Endothelial cell of umbilical vein (primary cell): ENCODE measurements around the gene LRP1B. TPM values are rescaled to one million over a fixed set of nuclear protein-coding genes. Genes with fewer than 3 reads are reported as not detected.

Experiments
- BruUV-seq: library from RNA; stranded (reverse); fragments of 400-500 nt; replicated peaks from 2 replicates; lab custom pipeline; 2021; lab: Mats Ljungman, UMichigan
- CTCF ChIA-PET: fragments of 300-600, 350-600 bp; sonication (Branson Sonifier 250); formaldehyde crosslinking; loops from one replicate; lab custom pipeline; 2021; ENCODE audit warnings: antibody characterized with exemption, inconsistent platforms; lab: Charles Lee
- POLR2A ChIA-PET: fragments of 300-600, 350-600 bp; sonication (Branson Sonifier 250); formaldehyde crosslinking; loops from one replicate; lab custom pipeline; 2021; ENCODE audit warnings: antibody characterized with exemption, inconsistent platforms; lab: Charles Lee
- DNase-seq: peaks from one replicate; pipeline ENCODE4 v3.0.0-alpha.2; 2011; ENCODE audit warnings: low read depth, low spot score
- FAIRE-seq: peaks from 2 replicates; lab custom pipeline; 2011; peaks lifted over from hg19 to GRCh38; lab: Jason Lieb, UNC
- H2AFZ ChIP-seq: 2 replicates; pipeline ENCODE4 v1.6.0; 2012; ENCODE audit warnings: low read depth, low read length, control low read depth, inconsistent platforms
- H3K27ac ChIP-seq: 2 replicates; pipeline ENCODE4 v1.5.1; 2011; ENCODE audit warnings: low read depth, mild to moderate bottlenecking, control low read depth, low read length, moderate library complexity; ENCODE audit not compliant: insufficient read depth
- H3K27me3 ChIP-seq, 2 experiments: 2 replicates each; pipeline versions ENCODE4 v1.6.0 to v1.6.1; 2011; ENCODE audit warnings: low read length in 2 of 2, mixed read lengths in 1 of 2; ENCODE audit not compliant: control insufficient read depth in 2 of 2, insufficient read depth in 2 of 2
- H3K36me3 ChIP-seq, 2 experiments: 2 replicates in 1 of 2; 3 replicates in 1 of 2; pipeline ENCODE4 v1.5.1; 2011; ENCODE audit warnings: low read length in 2 of 2, mild to moderate bottlenecking in 1 of 2, moderate library complexity in 1 of 2; ENCODE audit not compliant: control insufficient read depth in 2 of 2, insufficient read depth in 2 of 2; ENCODE audit errors: extremely low read depth in 1 of 2
- H3K4me1 ChIP-seq: 3 replicates; pipeline ENCODE4 v1.5.1; 2011; ENCODE audit warnings: mild to moderate bottlenecking, low read length; ENCODE audit not compliant: control insufficient read depth, insufficient read depth; ENCODE audit errors: extremely low read depth
- H3K4me2 ChIP-seq: 2 replicates; pipeline ENCODE4 v1.6.1; 2011; ENCODE audit warnings: low read length, control low read depth, mixed read lengths; ENCODE audit not compliant: insufficient read depth
- H3K4me3 ChIP-seq, 3 experiments: fragments of 200-600 bp in 1 of 3; sonication (generic), shearing (Covaris generic) in 1 of 3; replicated peaks in 1 of 3; 2 replicates each; pipeline ENCODE4 v1.5.1; 2011 to 2016; ENCODE audit warnings: control low read depth in 3 of 3, low read length in 3 of 3, mild to moderate bottlenecking in 2 of 3, inconsistent platforms in 1 of 3, low read depth in 1 of 3, moderate library complexity in 1 of 3; ENCODE audit not compliant: insufficient read depth in 1 of 3
- H3K79me2 ChIP-seq: 2 replicates; pipeline ENCODE4 v1.6.0; 2012; ENCODE audit warnings: low read length, inconsistent platforms; ENCODE audit not compliant: control insufficient read depth, insufficient read depth
- H3K9ac ChIP-seq: replicated peaks from 2 replicates; pipeline ENCODE3; 2011; ENCODE audit warnings: low read length, control low read depth; ENCODE audit not compliant: insufficient read depth; ENCODE audit errors: extremely low read depth
- H3K9me1 ChIP-seq: replicated peaks from 3 replicates; pipeline ENCODE4 v1.6.0; 2011; ENCODE audit warnings: mild to moderate bottlenecking, low read length; ENCODE audit not compliant: control insufficient read depth, insufficient read depth; ENCODE audit errors: extremely low read depth
- H3K9me3 ChIP-seq: replicated peaks from 2 replicates; pipeline ENCODE4 v1.5.1; 2012; ENCODE audit warnings: low read length, inconsistent platforms; ENCODE audit not compliant: control insufficient read depth, insufficient read depth
- H4K20me1 ChIP-seq: replicated peaks from 2 replicates; pipeline ENCODE3; 2011; ENCODE audit warnings: mild to moderate bottlenecking, low read length; ENCODE audit not compliant: control insufficient read depth, insufficient read depth; ENCODE audit errors: extremely low read depth
- CTCF ChIP-seq, 2 donors: IDR thresholded peaks; 1 replicate in 1 of 2; 2 replicates in 1 of 2; pipeline ENCODE4 v1.5.1; 2011; ENCODE audit warnings: low read length in 2 of 2, mild to moderate bottlenecking in 2 of 2, moderate library complexity in 2 of 2, control low read depth in 1 of 2, inconsistent platforms in 1 of 2, low read depth in 1 of 2; ENCODE audit not compliant: insufficient read depth in 1 of 2; ENCODE audit errors: extremely low read depth in 1 of 2
- EZH2 ChIP-seq: IDR thresholded peaks from 2 replicates; pipeline ENCODE4 v1.6.1; 2012; ENCODE audit warnings: borderline replicate concordance, low read depth, mild to moderate bottlenecking, moderate library complexity, low read length, inconsistent platforms; ENCODE audit not compliant: severe bottlenecking
- FOS ChIP-seq: IDR thresholded peaks from 2 replicates; pipeline ENCODE4 v1.6.1; 2011; ENCODE audit warnings: mild to moderate bottlenecking, low read length, moderate library complexity, borderline replicate concordance; ENCODE audit not compliant: insufficient read depth
- GATA2 ChIP-seq: IDR thresholded peaks from 2 replicates; pipeline ENCODE4 v1.7.0; 2011; ENCODE audit warnings: low read depth, mild to moderate bottlenecking, moderate library complexity, mixed read lengths, low read length; ENCODE audit not compliant: insufficient read length, insufficient read depth
- JUN ChIP-seq: IDR thresholded peaks from 2 replicates; pipeline ENCODE4 v1.6.1; 2011; ENCODE audit warnings: borderline replicate concordance, low read depth; ENCODE audit not compliant: insufficient read length, insufficient read depth
- MAX ChIP-seq: IDR thresholded peaks from 2 replicates; pipeline ENCODE4 v1.6.1; 2011; ENCODE audit not compliant: insufficient read depth, insufficient read length
- MYC ChIP-seq: IDR thresholded peaks from one replicate; pipeline ENCODE4 v1.6.1; 2011; ENCODE audit warnings: mild to moderate bottlenecking, low read depth, low read length
- POLR2A ChIP-seq: IDR thresholded peaks from 2 replicates; pipeline ENCODE4 v1.6.1; 2012; ENCODE audit warnings: low read depth, mild to moderate bottlenecking, control low read depth, low read length
- POLR2AphosphoS5 ChIP-seq: IDR thresholded peaks from 2 replicates; pipeline ENCODE4 v1.6.1; 2012; ENCODE audit warnings: low read depth, mild to moderate bottlenecking, control low read depth, low read length, moderate library complexity; ENCODE audit not compliant: insufficient read depth
- dilution Hi-C: fragments of 300-500 bp; cut with MboI; formaldehyde crosslinking; loops from one replicate; pipeline ENCODE4 v1.15.0; 2019; ENCODE audit warnings: low sequenced_read_pairs; ENCODE audit not compliant: extremely low pct_ligation_motif_present
- intact Hi-C: fragments of 100-400 bp; cut with micrococcal nuclease; formaldehyde crosslinking; loops from one replicate; pipeline ENCODE4 v1.10.0; 2022
- polyA plus RNA-seq, 4 experiments: library from polyadenylated mRNA; depleted of rRNA in 3 of 4; stranded (reverse) in 3 of 4; unstranded in 1 of 4; fragments of >200 nt; gene quantifications; 2 replicates each; pipeline versions ENCODE4 v1.2.1 to v1.2.3, GENCODE V29; 2011 to 2012; ENCODE audit warnings: missing spikeins in 1 of 4
- total RNA-seq: library from RNA; stranded (reverse); gene quantifications from 2 replicates; pipeline ENCODE4 v1.2.3, GENCODE V29; 2021

The LRP1B gene
- total and polyA plus RNA-seq, 2 donors (not counting 3 experiments of a cell fraction or from before 2014, with no cell fraction given) = 0.03 to 0.07 TPM

GRCh38 chr2:142119347-142119746 is 11.5 kb downstream of the LRP1B start:
- dilution Hi-C loops = no loop called here
- no peak for FAIRE-seq
- no peak overlapping the region for H2AFZ ChIP-seq

More at GRCh38 chr2:142119347-142119746, 11.5 kb downstream of the LRP1B start:
- H3K36me3 ChIP-seq = no peaks in the 10 kb centered on the region
- no peaks in the 10 kb centered on the region for H3K9me1 ChIP-seq
- no peaks in the 10 kb centered on the region for H3K79me2 ChIP-seq
- TF ChIP-seq CTCF (IDR thresholded peaks at IDR 0.05; ENCODE audit: extremely low read depth in 1 of 2, insufficient read depth in 1 of 2, low read depth in 1 of 2, low read length in 2 of 2) (no peak), POLR2A (no peak), EZH2 (no peak), FOS (no peak), MYC (no peak), POLR2AphosphoS5 (no peak), GATA2 (no peak), JUN (no peak), MAX (no peak)
- CTCF ChIA-PET = interaction anchor here (0.7 to 1.8 kb wide), 3 partner anchors 12 to 46 kb away, joined by 3 to 6 read pairs (median 4); partner anchors contain the start of gene LRP1B
- no peak overlapping the region for H3K4me2 ChIP-seq
- POLR2A ChIA-PET = no interaction called here
- H3K9ac ChIP-seq = no peak overlapping the region
- no peaks in the 10 kb centered on the region for H3K9me3 ChIP-seq
- no peak overlapping the region for H3K27ac ChIP-seq
- no peaks in the 10 kb centered on the region for H4K20me1 ChIP-seq
- BruUV-seq = no TSS peak
- no peaks in the 10 kb centered on the region for H3K4me1 ChIP-seq
- DNase-seq = no peak
- intact Hi-C loops = no loop called here
- H3K27me3 ChIP-seq = peaks cover 0 to 8% of the 10 kb centered on the region in 2 experiments
- H3K4me3 ChIP-seq = no peak overlapping the region
